Epidermal melanocyte (primary cell): ENCODE data around the gene TMEM14C.

Experiments
- DNase-seq: peaks from one replicate; pipeline ENCODE4 v3.0.0; 2011; ENCODE audit warnings: low spot score; ENCODE audit not compliant: insufficient read length

Gene TMEM14C

GRCh38 chr6:10759884-10760329, 37.0 kb downstream of the TMEM14C start:
- no peak for DNase-seq

- no peak for DNase-seq
These were observed 40.1 kb downstream of the TMEM14C start for GRCh38 chr6:10763006-10763405.

- DNase-seq, result no peak
These were observed 46.5 kb downstream of the TMEM14C start for GRCh38 chr6:10769419-10769818.

- no peak for DNase-seq
These were observed 48.6 kb downstream of the TMEM14C start for GRCh38 chr6:10771371-10771894.

- DNase-seq, result no peak
These were observed 55.4 kb downstream of the TMEM14C start for GRCh38 chr6:10778230-10778629.

- no peak for DNase-seq
These were observed 56.2 kb downstream of the TMEM14C start for GRCh38 chr6:10779076-10779475.
